GM20431 (cell line): ENCODE data around the gene SFMBT2.
"Not testable (repeated sequence)": the region's sequence is repeated elsewhere in the genome, so short reads cannot be mapped to it uniquely, and the experiment has no call there.

ENCODE experiments used
- in situ Hi-C: fragments of 300-500 bp; cut with MseI, MboI; formaldehyde crosslinking; loops from one replicate; pipeline ENCODE4 v1.15.0; 2020; ENCODE audit warnings: low sequenced_read_pairs; ENCODE audit not compliant: unreplicated experiment

SFMBT2 gene

DNA sequence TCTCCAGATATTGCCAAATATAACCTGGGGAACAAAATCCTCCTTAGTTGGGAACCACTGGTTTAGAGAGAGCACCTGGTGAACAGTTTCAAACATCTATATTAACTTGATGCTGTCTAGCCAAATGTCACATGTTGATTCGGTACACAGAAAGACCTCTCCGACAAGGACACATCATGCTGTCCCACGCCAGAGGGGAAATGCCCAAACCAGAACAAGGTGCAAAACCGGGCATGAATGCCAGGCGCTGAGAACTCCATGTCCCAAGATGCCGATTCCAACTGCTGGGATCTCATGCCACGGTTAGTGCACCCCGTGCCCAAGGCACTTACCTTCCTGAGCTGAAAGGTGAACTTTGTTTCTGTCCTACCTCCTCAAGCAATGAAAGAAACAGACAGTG is 100.8 kb downstream of the SFMBT2 start:
- in situ Hi-C loops, result no loop called here

DNA sequence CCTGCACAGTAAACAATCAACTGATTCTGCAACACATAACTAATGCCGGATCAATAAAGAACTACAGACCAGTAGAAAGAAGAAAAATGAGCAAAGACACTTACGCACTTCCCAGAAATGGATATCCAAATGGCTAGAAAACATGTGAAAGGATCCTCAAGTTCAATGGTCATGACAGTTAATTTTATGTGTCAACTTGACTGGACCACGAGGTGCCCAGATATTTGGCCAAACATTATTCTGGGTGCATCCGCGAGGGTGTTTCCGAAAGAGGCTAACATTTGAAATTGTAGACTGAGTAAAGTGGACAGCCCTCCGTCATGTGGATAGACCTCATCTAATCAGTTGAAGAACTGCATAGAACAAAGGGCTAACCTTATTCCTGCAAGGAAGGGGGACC is 102.0 kb downstream of the SFMBT2 start:
- in situ Hi-C loops, result no loop called here

DNA sequence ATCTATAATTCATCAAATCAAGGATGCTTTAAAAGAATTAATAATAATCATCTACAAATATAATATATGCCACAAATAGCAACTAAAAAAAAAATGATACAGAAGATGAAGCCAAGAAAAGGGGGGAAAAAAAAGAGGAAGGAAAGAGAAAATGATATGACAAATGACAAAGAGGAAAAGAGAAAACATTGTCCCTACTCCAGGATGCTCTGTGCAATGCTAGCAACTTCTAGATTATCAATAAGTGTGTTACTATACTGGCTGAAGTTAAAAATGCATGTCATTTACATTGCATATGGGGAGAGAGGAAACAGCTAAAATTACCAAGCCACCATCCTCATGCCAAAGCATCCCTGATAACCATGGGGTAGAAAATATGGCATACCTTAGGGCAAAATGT is 104.2 kb downstream of the SFMBT2 start:
- in situ Hi-C loops, result no loop called here

DNA sequence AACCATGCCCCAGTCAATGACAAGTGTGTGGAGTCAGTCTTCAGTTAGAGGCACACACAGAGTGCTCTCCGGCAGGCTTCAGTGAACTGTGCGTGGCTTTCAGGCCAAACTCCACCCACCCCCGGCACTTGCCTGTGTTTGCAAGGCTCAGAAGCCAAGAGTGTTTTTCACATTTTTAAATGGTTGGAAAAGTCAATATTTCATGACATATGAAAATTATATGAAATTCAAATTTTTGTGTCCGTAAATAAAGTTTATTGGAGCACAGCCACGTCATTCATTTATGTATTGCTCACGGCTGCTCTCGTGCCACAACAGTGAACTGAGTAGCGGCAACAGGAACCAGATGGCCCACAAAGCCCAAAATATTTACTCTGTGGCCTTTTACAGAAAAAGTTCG is 104.7 kb downstream of the SFMBT2 start:
- in situ Hi-C loops, result no loop called here

DNA sequence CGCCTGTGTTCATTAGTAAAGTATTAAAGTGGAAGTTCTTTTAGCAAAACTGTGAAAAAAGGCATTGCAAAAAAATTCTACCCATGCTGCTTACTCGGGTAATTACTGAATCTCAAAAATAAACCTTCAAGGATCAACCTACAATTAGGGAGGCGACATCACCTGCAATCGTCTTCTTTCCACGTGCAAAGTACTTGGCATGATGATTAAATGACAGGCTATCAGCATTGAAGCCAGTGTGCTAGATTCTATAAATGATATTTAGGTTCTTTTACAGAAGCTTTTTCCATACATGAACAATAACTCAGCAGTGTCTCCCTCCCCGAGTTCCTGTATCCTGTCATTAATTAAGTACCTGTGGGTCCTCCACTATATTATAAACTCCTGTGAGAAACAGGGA is 105.8 kb downstream of the SFMBT2 start:
- in situ Hi-C loops, result no loop called here

DNA sequence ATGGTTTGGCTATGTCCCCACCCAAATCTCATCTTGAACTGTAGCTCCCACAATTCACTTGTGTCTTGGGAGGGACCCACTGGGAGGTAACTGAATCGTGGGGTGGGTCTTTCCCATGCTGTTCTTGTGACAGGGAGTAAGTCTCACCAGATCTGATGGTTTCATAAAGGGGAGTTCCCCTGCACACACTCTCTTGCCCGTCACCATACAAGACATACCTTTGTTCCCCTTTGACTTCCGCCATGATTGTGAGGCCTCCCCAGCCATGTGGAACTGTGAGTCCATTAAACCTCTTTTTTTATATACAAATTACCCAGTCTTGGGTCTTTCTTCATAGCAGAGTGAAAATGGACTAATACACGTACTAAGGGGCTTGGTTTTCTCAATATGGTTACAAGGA is 106.7 kb downstream of the SFMBT2 start:
- in situ Hi-C loops, result no loop called here

DNA sequence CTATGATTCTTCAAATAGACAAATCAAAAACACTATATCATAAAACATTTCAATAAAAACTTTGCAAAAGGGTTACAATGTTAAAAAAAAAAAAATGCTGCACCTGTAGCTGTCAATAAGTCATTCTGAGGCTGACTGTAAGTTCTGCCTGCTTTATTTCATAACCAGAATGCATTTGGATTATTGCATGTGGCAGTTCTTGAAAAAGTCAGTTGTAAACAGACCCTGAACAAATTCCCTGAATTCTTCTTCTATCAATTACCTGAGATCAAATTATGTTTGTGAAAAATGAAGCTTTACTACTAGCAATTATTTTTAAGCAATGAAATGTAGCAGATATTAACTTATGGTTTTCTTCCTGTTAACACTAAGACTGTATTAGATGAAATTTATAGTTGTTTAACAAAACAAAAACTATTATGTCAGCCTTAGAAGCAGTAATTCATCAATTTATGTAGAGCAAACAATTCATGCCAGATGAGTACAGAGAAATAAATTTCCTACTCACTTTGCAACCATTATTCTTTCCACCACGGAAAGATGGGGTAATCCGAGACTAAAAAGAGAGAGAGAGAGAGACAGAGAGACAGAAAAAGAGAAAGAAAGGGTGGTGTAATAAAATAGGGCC is 107.8 kb downstream of the SFMBT2 start:
- in situ Hi-C loops, result no loop called here

DNA sequence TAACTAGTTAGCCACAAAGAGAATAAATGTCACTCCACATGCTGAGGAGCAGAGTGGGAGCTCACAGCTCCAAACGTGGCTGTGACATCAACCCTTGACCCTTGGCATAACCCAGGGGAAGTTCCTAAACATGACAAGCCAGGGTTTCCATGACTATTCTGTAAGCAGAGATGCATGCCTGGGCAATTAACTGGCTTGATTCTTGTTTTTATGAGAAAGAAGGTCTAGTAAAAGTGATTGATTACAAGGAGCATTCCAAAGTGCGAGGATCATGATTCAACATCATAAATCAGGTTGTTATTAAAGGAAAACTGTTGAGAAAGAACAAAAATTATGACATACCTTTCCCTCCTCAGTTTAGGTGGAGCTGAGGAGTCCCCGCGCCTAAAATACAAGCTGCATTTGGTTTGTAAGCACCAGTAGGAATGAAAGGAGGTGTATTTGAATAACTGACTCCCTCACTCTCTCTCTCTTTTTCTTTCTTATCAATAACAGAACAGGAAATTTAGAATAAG is 108.4 kb downstream of the SFMBT2 start:
- in situ Hi-C loops, result no loop called here

DNA sequence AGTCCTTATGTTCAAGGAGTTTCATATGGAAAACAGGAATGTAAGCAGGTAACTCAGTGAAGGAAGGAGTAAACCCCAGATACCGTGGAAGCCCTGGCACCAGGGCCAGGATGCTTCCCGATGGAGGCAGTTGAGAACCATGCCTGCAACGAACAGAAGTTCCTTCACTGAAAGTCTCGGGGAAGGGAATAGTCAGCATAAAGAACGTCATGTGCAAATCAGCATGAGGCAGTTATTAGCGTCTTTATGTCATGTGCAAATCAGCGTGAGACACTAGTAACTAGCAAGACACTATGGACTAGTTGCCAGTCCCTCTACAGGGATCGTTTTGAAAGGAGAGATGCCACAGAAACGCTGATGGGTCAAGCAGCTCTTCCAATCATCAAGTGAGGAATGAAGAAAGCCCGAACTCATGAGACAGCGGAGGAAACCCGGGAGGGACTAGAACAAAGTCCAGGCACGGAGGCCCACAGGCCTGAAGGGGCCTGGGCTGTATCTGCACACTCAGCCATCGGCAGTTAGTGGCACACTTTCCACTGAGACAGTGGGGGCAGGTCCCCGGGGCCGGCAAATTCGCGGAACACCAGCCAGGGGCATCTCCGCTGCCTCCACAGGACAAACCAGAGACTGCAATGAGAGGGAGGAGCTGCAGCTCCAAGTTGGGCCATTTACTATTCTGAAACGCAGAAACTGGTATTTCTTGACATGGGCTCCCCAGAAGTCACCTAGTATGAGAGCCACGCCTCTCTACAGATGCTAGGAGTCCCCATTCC is 109.6 kb downstream of the SFMBT2 start:
- in situ Hi-C loops, result no loop called here

DNA sequence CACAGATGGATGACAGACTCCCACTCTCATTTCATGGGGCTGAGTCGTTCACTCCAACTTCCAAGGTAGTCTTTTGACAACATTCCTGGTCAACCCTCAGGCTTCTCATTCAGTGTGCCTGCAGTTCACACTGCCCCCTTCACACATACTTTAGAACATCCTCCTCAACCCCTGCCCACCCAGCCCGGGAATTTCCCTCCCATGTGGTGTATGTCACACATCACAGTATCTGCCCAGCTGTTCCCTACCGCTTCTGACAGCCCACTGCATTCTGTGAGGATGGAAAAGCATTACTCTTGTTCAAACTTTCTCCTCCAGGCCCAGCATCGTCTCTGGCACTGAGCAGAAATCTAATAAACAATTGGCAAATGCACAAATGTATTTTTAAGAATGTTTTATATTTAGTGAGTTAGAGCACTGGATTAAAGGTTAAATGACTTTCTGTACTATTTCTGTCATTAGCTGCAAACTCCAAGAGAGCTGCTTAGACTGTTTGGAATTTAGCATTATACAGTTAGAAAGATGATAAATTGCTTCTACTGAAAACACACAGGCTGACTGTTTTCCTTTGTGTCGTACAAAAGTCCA is 110.4 kb downstream of the SFMBT2 start:
- in situ Hi-C loops, result no loop called here

DNA sequence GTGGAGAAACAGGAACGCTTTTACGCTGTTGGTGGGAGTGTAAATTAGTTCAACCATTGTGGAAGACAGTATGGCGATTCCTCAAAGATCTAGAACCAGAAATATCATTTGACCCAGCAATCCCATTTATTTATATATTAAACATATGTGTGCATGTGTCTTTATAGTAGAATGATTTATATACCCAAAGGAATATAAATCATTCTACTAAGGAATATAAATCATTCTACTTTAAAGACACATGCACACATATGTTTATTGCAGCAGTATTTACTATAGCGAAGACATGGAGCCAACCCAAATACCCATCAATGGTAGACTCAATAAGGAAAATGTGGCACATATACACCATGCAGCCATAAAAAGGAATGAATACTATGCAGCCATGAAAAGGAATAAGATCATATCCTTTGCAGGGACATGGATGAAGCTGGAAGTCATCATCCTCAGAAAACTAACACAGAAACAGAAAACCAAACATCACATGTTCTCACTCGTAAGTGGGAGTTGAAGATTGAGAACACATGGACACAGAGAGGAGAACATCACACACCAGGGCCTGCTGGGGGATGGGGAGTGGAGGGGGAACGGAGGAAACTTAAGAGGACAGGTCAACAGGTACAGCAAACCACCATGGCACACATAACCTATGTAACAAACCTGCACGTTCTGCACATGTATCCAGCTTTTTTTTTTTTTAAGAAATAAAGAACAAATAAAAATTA is 111.1 kb downstream of the SFMBT2 start:
- in situ Hi-C loops, result not testable (repeated sequence)

DNA sequence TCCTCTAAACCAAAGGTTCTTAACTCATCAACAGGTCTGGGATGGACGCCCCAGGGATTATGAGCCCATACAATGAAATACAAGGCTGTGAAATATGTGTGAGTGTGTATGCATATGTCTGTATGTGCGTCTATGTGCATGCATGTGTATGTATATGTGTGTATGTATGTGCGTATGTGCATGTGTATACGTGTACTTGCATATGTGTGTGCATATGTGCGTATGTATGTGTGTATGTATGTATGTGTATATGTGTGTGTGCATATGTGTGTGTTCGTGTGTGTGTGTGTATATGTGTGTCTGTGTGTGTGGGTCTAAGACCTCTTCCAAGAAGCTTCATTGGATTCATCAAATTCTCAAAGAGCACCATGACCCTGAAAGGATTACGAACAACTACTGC is 112.3 kb downstream of the SFMBT2 start:
- in situ Hi-C loops, result no loop called here

DNA sequence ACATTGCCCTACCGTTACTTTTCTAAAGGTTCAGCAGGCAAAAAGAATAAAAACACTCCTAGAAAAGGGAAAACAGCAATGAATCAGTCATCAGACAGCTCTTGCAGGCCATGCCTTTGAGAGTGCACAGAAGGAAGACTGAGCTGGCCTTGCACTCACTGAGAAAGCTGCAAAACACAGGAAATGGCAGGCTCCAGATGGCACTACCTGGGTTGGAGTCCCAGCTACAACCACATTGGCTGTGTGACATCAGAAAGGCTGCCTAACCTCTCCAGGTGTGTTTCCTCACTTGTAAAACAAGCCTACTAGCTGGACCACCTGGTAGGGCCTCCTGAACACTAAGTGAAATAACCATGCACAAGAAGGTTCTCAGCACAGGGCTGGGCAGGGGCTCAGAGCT is 113.7 kb downstream of the SFMBT2 start:
- in situ Hi-C loops, result no loop called here

DNA sequence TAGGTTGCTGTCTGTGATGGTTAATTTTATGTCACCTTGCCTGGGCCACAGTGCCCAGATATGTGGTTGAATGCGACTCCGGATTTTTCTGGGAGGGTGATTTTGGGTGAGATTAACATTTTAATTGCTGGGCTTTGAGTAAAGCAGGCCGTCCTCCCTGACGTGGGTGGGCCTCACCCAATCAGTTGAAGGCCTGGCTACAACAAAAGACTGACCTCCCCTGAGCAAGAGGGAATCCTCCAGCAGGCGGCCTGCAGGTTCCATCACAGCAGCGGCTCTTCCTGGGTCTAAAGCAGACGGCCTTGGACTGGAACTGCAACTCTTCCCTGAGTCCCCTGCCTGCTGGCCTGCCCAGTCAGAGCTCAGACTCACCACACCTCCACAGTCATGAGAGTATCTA is 114.2 kb downstream of the SFMBT2 start:
- in situ Hi-C loops, result no loop called here

DNA sequence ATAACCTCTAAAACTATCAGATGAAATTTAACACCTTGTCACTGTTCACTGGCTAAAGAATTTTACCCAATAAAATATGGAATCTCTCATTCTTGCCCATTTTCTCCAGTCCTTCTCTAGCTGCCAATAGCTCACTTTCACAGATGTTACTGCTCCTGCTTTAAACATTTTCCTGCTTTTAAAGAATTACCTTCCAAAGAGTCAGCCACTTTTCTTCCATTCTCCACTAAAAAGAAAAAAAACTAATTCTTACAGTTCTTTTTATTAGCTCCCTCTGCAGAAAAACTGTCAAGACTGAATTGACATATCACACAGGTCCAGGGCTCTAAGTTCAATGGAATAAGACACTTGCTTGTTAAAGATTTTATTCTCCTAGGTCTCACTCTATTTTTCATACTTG is 114.8 kb downstream of the SFMBT2 start:
- in situ Hi-C loops, result no loop called here

DNA sequence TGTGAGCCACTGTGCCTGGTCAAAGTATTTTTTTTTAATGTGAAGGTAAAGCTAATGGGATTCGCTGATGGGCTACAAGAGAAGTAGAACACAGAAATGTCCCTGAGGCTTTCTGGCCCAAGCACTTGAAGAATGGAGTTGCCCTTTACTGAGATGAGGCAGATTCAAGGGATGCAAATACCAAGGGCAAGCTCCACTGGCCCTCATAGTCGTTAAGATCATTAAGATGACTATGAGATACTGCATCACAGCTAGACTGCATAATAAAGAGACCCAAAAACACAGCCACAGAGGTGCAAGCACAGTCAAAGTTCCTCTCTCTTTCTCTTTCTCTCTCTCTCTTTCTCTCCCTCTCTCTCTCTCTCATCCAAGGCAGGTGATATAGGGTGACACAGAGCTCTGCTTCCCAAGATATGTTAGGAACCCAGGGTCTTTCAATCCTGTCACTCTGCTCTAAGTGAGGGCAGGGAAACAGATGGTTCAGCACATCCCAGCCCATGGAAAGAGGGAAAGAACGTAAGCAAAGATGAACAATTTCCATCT is 117.4 kb downstream of the SFMBT2 start:
- in situ Hi-C loops, result no loop called here

DNA sequence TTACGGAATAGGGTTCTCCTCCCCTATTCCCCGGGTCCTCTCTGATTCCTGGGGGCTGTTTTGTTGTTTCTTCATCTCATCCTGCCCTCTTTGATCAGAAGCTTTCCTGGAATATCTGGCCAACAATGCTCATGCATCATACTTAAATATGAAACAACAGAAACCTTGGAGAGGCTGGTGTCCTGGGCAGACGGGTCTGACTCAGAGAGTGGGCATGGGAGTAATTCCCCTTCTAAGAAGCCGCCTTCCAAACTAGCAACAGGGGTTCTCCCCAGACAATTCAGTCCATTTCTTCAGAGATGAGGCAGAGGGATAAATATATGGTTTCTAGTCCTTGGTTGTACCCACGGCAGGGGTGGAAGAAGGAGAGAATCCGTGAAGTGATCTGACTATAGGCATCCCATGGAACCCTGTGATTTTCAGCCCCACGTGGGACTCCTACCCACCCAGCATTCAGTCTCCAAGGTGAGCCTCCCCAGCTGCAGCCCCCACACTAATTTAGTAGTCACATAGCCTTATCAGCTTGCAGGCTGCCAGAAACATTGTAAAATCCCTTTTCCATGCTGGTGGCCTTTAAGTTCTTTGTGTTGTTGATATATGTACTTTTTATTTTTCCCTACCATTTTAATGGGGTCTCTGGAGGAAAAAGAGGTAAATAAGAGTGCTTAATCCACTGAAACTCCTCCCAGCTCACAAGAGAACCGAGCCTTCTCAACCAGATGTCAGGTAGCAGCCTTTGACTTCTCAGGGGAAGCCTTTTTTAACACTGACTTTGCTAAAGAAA is 119.2 kb downstream of the SFMBT2 start:
- in situ Hi-C loops, result no loop called here

DNA sequence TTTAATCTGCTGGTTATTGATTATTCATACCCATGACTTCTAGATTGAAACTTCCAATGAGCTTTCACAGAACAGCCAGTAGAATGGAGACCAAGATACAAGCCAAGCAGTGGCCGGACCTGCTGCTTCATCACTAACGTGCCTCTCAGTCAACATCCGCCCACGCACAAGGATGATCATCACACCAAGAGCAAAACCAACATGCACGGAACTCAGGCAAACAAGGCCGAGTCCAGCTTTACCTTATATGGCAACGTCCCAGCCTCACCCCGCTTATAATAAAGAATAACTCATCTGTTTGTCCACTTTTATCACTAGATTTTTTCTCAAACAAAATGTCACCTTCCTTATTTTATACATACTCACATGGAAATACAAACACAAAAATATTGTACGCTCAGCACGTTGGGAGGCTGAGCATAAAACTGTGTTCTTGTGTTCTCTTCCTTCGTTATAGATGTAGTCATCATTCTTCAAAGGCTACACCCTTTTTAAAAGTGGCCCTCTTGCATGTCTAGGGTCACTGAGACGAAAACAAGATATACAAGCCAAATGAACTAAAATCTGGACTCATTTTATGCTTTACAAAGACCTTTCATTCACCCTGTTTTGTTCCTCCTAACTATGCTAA is 122.7 kb downstream of the SFMBT2 start:
- in situ Hi-C loops, result no loop called here

DNA sequence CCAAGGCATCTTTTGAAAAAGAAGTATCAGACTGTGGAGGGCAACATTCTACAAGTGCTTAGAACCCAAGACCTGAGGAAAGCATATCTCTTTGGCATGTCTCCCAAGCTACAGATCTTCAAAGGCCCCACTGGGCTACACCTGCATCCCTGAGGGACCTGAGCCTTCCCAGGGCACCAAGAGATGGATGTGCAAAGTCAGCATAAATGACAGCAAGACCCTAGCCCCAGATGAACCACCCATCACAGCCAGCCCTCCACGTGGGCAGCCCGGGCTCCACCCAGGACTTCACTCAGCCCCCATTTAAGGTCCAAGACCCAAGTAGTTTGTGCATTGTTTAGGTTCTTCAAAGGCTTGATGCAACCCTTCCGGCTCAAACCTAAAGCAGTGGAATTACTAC is 123.5 kb downstream of the SFMBT2 start:
- in situ Hi-C loops, result no loop called here
